Epidermal melanocyte (primary cell): ENCODE measurements around the gene RIN1.
"Not testable (repeated sequence)": the region's sequence is repeated elsewhere in the genome, so short reads cannot be mapped to it uniquely, and the experiment has no call there.

Experiments
- DNase-seq: peaks from one replicate; pipeline ENCODE4 v3.0.0; 2011; ENCODE audit warnings: low spot score; ENCODE audit not compliant: insufficient read length

RIN1 gene, protein sequence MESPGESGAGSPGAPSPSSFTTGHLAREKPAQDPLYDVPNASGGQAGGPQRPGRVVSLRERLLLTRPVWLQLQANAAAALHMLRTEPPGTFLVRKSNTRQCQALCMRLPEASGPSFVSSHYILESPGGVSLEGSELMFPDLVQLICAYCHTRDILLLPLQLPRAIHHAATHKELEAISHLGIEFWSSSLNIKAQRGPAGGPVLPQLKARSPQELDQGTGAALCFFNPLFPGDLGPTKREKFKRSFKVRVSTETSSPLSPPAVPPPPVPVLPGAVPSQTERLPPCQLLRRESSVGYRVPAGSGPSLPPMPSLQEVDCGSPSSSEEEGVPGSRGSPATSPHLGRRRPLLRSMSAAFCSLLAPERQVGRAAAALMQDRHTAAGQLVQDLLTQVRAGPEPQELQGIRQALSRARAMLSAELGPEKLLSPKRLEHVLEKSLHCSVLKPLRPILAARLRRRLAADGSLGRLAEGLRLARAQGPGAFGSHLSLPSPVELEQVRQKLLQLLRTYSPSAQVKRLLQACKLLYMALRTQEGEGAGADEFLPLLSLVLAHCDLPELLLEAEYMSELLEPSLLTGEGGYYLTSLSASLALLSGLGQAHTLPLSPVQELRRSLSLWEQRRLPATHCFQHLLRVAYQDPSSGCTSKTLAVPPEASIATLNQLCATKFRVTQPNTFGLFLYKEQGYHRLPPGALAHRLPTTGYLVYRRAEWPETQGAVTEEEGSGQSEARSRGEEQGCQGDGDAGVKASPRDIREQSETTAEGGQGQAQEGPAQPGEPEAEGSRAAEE

DNA sequence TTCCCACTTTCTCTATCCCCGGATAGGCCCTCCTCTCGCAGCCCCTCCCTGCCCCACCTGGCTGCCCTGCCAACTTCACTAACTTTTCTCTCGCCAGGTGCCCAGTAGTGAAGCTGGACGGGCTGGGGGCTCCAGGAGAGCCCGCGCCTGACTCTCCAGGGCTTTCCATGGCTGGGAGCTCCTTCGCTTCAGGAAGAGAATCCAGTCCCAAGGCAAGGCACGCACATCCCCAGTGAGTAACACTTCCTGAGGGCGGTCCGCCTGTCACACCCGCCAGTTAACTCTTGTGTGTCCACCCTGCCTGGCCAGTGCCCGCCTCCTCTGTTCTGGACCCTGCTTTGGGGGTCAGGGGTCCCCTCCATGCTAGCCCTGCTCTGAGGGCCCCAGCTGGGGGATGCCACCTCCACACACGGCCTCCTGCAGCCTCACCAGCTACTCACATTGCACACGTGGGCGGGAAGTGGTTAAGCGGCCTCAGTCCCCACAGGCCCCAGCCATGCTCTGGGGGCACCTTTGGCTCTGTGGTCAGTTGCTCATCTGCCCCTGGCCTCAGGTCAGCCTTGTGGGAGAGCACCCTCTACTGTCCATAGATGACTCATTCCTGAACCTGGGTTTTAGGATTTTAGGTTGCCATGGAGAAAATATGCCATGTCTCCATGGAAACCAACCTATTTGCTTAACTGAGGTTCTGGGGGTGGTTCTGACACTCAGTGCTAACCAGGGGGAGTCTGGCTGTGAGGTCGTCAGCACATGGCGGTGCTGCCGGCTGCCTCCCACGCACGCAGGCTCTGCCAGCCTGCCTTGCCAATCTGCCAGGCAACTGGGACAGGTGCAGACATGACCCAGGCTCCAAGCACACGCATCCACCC is at the start of gene RIN1:
TSS of gene RIN1 (minus strand) at position 201 of the 869 bp plus-strand sequence. CDS start at position 169, 32 bp downstream.
- peak; percentile 93 for DNase-seq

DNA sequence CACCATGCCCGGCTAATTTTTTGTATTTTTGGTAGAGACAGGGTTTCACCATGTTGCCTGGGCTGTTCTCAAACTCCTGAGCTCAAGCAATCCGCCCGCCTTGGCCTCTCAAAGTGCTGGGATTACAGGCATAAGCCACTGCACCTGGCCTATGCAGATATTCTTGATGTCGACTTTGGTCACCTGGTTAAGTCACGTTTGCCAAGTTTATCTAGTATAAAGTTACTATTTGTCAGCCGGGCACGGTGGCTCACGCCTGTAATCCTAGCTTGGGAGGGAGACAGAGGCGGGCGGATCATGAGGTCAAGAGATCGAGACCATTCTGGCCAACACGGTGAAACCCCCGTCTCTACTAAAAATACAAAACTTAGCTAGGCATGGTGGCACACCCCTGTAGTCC is 48.1 kb upstream of the RIN1 start:
- DNase-seq: not testable (repeated sequence)

DNA sequence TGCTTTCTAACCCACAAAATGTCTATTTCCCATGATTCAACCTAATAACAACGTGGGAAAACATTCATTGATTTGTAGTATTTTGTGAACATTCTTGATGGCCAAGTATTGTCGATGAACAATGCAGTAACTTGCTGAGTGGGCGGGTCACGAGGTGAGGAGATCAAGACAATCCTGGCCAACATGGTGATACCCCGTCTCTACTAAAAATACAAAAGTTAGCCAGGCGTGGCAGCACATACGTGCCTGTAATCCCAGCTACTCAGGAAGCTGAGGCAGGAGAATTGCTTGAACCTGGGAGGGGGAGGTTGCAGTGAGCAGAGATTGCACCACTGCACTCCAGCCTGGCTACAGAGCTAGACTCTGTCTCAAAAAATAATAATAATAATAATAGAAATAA is 44.0 kb upstream of the RIN1 start:
- not testable (repeated sequence) for DNase-seq

DNA sequence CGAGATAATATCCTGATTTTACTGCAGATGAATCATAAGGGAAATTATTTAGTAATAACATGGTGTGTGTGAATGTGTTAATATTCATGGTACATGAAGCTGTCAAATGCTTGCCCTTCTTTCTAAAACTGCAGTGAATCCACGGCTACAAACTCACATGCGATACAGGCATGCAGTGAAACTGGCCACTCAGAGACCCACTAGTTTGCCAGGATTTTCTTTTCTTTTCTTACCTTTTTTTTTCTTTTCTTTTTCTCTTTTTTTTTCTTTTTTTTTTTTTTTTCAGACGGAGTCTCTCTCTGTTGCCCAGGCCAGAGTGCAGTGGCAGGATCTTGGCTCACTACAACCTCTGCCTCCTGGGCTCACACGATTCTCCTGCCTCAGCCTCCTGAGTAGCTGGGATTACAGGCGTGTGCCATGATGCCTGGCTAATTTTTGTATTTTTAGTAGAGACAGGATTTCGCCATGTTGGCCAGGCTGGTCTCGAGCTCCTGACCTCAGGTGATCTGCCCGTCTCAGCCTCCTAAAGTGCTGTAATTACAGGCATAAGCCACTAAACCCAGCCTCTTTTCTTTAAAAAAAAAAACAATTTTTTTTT is 37.6 kb upstream of the RIN1 start:
- not testable (repeated sequence) for DNase-seq

DNA sequence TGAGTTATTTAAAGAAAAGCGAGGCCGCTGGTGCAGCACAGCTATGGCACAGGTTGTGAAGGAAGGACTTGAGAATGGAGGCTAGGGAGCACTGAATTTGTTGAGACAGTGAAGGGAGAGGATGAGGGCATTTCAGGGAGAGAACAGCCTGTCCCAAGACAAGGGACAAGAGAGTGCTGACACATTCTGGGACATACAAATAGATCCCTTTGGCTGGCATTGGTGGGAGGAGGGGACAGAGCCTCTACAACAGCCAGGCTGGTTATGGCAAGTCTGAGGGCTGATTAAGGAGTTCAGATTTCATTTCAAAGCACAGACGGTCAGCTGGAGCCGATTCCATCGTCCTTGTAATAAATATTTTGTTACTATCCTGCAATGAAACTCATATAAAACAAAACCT is 37.0 kb upstream of the RIN1 start:
- DNase-seq: peak; percentile 6

DNA sequence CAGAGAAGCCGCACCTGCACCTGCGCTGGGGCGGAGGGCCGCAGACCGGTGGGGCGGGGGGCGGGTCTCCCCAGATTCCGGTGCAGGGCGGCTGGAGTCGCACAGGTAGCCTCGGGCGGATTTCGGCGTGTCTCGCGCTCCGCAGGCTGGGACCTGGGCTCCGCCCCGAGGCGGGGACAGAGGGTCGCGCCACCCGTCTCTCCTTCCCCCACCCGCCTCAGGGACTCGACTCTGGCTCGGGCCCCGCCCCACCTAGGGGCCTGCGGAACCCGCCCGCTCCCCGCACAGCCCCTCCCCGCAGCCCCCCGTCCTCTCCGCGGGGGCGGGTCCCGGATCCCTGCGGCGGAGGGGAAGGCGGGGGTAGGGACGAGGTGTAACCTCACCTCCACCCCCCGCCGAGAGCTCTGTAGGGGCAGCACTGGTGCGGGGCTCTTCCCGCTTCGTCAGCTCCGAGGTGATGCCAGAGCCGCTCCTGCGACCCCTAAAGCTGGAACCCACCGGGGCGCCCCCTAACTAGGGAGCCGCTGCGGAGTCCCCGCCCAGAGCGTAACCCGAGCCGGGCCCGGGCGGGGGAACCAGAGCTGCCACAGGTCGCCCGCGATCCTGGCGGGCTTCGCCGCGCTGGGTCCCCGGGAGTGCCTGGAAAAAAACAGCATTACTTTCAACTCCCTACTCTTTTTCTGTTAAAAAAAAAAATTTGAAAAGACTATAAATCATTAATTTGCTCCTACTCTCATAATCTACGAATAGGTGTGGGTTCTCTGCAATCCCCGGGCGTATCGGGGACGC is 35.6 kb upstream of the RIN1 start, which contains the start of gene SLC29A2:
TSS of gene SLC29A2 (minus strand) at position 134 of the 789 bp plus-strand sequence. CDS start 169 bp downstream, outside the sequence.
- DNase-seq: peak; percentile 19

DNA sequence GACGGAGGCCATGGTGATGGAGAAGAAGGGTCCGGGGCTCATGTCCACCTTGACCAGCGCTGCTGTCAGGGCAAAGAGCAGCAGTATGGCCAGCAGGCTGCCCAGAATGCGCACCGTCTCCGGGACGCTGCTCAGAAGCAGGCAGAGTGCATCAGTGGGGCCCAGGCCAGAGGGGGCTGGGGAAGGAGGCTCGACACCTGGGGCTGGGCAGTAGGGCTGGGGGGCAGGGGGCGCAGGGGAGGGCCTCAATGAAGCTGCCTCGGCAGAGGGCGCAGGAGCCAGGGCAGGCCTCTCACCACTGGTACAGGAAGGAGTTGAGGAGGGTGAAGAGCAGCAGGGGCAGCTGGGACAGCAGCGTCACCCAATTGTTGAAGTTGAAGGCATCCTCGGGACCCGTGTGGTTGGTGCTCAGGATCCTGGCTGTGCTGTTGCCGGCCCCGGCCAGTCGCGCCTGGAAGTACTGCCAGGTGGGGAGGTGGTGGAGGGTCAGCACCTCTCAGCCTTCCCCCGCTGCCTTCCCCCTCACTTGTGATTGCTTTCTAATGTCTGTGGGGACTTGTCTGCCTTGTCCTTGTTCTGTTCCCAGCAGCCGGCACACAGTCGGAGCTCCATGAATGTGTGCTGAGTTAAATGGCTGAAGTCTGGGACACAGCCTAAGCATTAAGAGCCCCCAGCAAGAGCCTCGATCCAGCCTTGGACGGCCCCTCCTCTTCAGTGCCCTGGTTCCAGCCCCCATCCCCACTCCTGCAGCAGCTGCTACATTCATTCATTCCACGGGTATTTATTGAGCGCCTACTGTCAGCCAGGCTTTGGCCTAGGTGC is 33.0 kb upstream of the RIN1 start:
- DNase-seq: no peak

DNA sequence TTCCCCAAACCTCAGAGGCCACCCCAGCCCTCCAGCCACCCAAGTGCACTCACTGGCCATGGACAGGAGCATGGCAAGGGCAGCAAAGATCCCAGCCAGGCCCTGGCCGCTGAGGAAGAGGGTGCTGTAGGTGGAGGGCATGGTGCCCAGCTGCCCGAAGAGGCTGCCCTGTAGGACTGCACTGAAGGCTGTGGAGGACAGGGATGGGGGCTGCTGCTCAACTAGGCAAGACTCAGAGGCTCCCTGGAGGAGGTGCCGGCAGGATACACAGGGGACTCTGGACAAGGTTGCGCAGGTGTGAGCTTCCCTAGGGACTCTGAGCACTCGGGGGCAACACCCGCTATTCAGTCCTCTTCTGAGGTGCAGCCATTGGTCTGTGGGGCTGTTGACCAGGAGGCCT is 32.2 kb upstream of the RIN1 start:
- DNase-seq: no peak

DNA sequence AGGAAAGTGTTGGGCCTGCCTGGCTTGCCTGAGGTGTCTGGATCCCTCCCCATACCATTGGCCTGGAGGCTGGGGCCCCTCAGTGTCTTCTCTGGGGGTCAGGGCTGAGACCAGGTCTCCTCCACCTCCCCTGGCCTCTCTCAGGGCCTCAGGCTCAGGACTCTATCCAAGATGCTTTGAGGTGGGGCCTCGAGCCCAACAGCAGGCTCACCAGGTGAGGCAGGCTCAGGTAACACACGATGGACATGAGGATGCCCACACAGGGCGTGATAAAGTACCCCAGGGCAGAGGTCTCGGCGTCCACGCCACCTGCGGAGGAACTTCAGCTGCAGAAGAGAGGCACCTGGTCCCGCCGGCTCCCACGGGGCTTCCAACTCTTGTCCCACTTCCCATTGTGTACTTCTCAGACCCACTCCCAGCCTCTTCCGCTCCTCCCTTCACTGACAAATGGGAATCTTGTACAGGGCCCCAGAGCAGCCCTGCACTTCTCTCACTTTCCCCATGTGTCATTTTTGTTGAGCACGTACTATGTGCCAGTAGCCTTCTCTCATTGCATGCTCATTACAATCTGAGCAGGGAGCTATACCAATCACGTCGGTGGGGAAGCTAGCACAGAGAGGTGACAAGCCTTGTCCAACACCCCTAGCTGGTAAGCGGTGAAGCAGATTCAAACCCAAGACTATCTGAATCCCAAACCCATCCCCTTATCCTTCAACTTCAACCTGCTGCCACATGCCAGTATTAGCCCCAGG is 31.5 kb upstream of the RIN1 start:
- peak; percentile 8 for DNase-seq

DNA sequence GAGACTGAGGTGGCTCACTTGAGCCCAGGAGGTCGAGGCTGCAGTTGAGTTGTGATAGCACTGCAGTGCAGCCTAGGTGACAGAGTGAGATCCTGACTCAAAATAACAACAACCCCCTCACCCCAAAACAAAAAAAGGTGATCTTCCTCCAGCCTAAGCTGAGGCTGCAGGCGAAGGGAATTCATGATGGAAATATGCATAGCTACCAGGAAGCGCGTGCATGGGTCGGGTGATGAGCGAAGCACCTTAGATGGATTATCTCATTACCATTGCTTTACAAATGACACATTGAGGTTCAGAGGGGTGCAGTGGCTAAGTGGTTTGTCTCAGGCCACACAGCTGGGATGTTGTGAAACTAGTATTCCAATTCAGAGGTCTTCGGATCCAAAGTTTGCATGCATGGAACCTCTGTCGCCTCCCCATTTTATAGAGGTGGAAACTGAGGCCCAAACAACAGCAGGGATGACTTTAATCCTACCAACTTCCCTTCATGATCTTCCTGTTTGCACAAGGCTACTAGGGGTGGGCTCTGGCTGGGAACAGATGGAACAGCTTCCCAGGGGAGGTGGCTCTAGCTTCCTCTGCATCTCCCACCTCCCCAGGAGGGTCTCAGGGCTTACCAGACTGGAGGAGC is 30.7 kb upstream of the RIN1 start:
- DNase-seq: peak; percentile 5

DNA sequence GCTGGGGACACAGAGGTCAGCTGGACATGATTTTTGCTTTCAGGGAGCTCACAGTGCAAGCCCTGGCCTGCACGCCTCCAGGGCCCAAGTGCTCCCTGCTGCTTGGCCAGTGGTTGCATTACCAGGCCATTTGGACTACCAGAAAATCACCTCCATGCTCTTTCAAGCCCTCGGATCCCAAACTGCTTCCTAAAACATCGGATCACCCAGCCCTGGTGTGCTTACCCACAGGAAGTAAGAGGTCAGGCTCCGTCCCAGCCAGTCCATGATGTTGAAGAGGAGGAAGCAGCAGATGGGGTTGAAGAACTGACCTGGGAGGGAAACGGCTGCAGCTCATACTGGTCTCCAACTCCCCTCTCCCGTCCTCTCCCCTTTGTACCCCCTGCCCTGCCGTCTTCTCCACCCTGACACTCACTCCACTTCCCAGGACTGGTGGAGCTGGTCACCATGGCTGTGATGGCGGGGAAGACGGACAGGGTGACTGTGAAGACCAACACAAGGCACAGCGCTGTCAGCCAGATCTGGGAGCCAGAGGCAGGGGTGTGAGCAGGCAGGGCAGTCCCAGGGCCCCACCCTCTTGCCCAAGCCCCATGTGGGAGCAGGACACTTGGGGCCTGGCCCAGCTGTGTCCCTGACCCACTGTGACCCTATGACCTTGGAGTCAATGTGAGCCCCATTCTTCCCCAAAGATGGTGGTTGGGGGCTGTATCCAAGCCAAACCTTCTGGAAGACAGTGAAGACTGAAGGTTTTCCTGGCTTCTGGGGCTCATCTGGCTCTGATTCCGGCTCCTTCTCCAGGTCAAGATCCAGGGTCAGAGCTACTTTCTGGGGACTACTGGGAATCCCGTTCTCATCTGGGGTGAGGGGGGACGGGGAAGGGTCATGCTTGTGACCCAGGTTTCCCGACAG is 29.7 kb upstream of the RIN1 start:
- no peak for DNase-seq

DNA sequence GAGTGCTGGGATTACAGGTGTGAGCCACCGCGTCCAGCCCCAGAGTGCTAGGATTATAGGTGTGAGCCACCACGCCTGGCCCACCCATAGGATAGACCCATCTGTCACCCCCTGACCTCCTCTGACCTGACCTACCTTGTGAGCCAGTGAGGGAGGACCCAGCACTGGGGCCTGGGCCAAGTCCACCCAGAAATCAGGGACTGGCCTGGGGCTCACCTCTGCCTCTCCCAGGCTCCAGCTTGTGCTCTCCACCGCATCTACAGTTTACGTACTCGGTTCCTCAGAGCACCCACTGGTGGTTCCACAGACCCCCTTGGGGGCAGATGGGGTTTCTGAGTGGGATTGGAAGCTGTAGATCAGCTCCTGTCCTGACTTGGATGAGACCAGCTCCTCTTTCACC is 28.9 kb upstream of the RIN1 start:
- DNase-seq: no peak

DNA sequence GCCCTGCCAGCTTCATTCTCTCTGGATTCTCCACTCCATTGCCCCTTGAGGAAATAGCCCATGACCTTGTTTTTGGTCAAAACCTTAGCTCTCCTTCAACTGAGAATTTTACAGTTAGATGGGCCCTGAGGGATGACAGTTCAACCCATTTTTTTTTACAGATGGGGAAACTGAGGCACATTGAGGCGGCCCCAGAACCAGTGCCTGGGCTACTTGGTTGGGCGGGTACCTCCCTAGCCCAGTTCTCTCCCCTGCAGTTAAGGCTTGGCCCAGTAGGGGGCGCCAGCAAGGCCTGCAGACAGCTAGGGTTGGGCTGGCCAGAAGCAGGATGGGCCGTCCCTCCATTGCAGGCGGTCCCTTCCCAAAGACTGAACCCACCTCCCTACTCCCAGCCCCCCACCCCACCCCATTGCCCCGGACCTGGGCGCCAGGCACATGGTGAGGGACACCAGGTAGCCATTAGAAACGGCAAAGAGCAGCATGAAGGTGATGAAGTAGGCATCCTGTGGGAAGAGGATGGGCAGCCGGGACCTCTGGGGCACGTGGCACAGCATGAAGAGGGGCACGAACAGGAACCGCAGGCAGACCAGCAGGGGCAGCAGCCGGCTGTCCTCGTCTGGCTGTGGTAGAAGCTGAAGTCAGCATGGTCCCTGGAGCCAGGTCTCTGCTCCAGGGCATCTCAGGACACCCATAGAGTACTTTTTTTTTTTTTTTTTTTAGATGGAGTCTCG is 27.7 kb upstream of the RIN1 start:
- DNase-seq: peak; percentile 13

DNA sequence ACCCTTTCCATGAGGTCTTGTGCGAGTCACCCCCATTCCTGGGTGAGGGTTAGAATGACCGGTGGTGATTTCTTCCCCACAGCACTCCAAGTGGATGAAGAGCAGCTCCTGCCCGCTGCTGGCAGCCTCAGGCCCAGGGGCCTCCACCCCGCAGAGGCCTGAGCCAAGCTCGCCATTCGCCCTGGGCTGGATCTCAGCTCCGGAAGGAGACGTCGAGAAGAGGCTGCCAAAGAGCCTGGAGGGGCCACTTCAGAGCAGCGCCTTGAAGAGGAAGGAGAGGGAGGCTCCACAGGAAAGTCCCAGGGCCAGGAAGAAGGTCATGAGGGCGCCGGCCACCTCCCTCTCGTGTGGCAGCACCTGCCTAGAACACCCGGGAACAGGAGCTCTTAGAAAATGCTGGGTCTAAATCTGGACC is 27.0 kb upstream of the RIN1 start:
- peak; percentile 11 for DNase-seq

DNA sequence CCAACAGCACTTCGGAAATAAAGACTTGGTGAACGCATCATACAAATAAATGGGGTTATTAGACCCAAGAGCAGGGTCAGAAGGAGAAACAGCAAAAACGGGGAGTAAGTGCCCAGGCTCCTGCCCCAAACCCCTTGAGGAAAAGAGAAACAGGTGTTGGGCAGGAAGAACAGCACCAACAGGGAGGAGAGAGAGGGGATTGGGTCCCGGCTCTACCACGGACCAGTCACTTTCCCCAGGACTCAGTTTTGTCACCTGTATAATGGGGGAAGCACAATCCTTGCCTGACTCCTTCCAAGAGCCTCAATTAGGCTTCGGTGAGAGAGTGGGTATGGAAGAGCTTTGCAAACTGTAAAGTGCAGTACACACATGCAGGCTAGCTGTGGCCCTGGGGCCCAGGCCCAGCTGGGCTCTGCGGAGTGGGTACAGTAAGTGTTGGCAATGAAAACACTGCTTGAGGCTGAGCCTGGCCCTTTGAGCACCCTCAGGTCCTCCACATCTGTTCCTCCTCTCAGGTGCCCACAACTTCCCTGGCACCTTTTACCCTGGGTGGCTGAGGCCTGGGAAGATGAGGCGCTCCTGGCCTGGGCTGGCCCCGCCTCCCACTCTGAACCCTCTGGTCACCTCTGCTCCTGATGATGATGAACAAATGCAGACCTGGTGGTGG is 26.4 kb upstream of the RIN1 start:
- peak; percentile 4 for DNase-seq

DNA sequence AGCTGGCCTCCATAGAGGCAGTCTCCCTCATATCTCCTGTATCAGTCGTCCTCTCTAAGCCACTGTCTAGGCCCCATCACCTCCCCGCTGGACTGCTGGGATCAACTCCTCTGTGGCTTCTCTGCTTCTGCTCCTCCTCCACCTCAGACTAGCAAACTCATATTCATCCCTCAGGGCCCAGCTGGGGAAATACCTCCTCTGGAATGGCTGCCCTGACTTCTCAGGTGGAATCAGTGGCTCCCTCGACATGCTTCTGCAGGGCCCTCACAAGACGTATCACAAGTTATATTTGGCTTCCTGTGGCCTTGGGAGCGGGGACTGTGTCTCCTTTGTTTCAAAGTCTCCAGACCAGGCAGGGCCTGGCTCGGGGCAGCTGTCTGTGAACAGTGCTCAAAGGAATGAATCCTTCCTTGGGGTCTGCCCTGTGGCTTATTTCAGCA is 25.3 kb upstream of the RIN1 start:
- peak; percentile 54 for DNase-seq
